ENCODE measurements around the gene GGPS1.
"Not testable (repeated sequence)": the region's sequence is repeated elsewhere in the genome, so short reads cannot be mapped to it uniquely, and the experiment has no call there.

Gene GGPS1

GRCh38 chr1:235307158-235308124 is 20.9 kb upstream of the GGPS1 start:
- H3K9ac ChIP-seq (ENCODE audit: low read depth, low read length): no peak overlapping the region
- no peak overlapping the region for H3K4me3 ChIP-seq (ENCODE audit: low read length)

GRCh38 chr1:235309206-235309605 is 19.2 kb upstream of the GGPS1 start:
- not testable (repeated sequence) for H3K27me3 ChIP-seq (ENCODE audit: insufficient read depth, low read length); H3K27ac ChIP-seq (ENCODE audit: low read length); H3K4me1 ChIP-seq (ENCODE audit: insufficient read depth, low read length); H3K9ac ChIP-seq (ENCODE audit: low read depth, low read length); H3K4me3 ChIP-seq (ENCODE audit: low read length); H3K9me3 ChIP-seq (ENCODE audit: insufficient read depth, low read depth, low read length)
- H3K36me3 ChIP-seq (ENCODE audit: insufficient read depth, low read depth, low read length): peaks cover 22% of the 10 kb centered on the region; the same call in 1 of the 2 replicates

More at GRCh38 chr1:235307158-235308124, 20.9 kb upstream of the GGPS1 start:
- Histone ChIP-seq H3K27me3 (ENCODE audit: insufficient read depth, low read length) (no peaks in the 10 kb centered on the region), H3K27ac (ENCODE audit: low read length) (no peak overlapping the region), H3K36me3 (ENCODE audit: insufficient read depth, low read depth, low read length) (peaks cover 22% of the 10 kb centered on the region; the same call in 1 of the 2 replicates), H3K4me1 (ENCODE audit: insufficient read depth, low read length) (no peaks in the 10 kb centered on the region), H3K9me3 (ENCODE audit: insufficient read depth, low read depth, low read length) (no peaks in the 10 kb centered on the region)

GRCh38 chr1:235313262-235313661 is 15.1 kb upstream of the GGPS1 start:
- Histone ChIP-seq H3K9me3 (ENCODE audit: insufficient read depth, low read depth, low read length) (no peaks in the 10 kb centered on the region), H3K4me3 (ENCODE audit: low read length) (no peak overlapping the region), H3K27ac (ENCODE audit: low read length) (no peak overlapping the region), H3K4me1 (ENCODE audit: insufficient read depth, low read length) (no peaks in the 10 kb centered on the region; the same call in 1 of the 2 replicates), H3K36me3 (ENCODE audit: insufficient read depth, low read depth, low read length) (peaks cover 27% of the 10 kb centered on the region; the same call in 1 of the 2 replicates), H3K27me3 (ENCODE audit: insufficient read depth, low read length) (no peaks in the 10 kb centered on the region), H3K9ac (ENCODE audit: low read depth, low read length) (no peak overlapping the region)

- Histone ChIP-seq H3K4me3 (ENCODE audit: low read length) (no peak overlapping the region), H3K27me3 (ENCODE audit: insufficient read depth, low read length) (no peaks in the 10 kb centered on the region), H3K4me1 (ENCODE audit: insufficient read depth, low read length) (no peaks in the 10 kb centered on the region; the same call in 1 of the 2 replicates), H3K27ac (ENCODE audit: low read length) (no peak overlapping the region), H3K9me3 (ENCODE audit: insufficient read depth, low read depth, low read length) (no peaks in the 10 kb centered on the region), H3K9ac (ENCODE audit: low read depth, low read length) (no peak overlapping the region), H3K36me3 (ENCODE audit: insufficient read depth, low read depth, low read length) (peaks cover 33% of the 10 kb centered on the region; the same call in 1 of the 2 replicates)
Measured at GRCh38 chr1:235313931-235314678, 14.3 kb upstream of the GGPS1 start.

- H3K9me3 ChIP-seq (ENCODE audit: insufficient read depth, low read depth, low read length): no peaks in the 10 kb centered on the region
- no peaks in the 10 kb centered on the region; the same call in 1 of the 2 replicates for H3K4me1 ChIP-seq (ENCODE audit: insufficient read depth, low read length)
- peaks cover 37% of the 10 kb centered on the region for H3K36me3 ChIP-seq (ENCODE audit: insufficient read depth, low read depth, low read length)
- H3K27me3 ChIP-seq (ENCODE audit: insufficient read depth, low read length): no peaks in the 10 kb centered on the region
- H3K27ac ChIP-seq (ENCODE audit: low read length): no peak overlapping the region
- H3K4me3 ChIP-seq (ENCODE audit: low read length): no peak overlapping the region
- H3K9ac ChIP-seq (ENCODE audit: low read depth, low read length): no peak overlapping the region
Measured at GRCh38 chr1:235315173-235315572, 13.2 kb upstream of the GGPS1 start.

- H3K27ac ChIP-seq (ENCODE audit: low read length): no peak overlapping the region
- H3K4me1 ChIP-seq (ENCODE audit: insufficient read depth, low read length): no peaks in the 10 kb centered on the region; the same call in 1 of the 2 replicates
- no peak overlapping the region for H3K4me3 ChIP-seq (ENCODE audit: low read length)
- no peak overlapping the region for H3K9ac ChIP-seq (ENCODE audit: low read depth, low read length)
- H3K9me3 ChIP-seq (ENCODE audit: insufficient read depth, low read depth, low read length): no peaks in the 10 kb centered on the region
- no peaks in the 10 kb centered on the region for H3K27me3 ChIP-seq (ENCODE audit: insufficient read depth, low read length)
- H3K36me3 ChIP-seq (ENCODE audit: insufficient read depth, low read depth, low read length): peaks cover 37% of the 10 kb centered on the region
Measured at GRCh38 chr1:235315735-235316134, 12.6 kb upstream of the GGPS1 start.

- Histone ChIP-seq H3K9ac (ENCODE audit: low read depth, low read length) (no peak overlapping the region), H3K4me1 (ENCODE audit: insufficient read depth, low read length) (no peaks in the 10 kb centered on the region; the same call in 1 of the 2 replicates), H3K36me3 (ENCODE audit: insufficient read depth, low read depth, low read length) (peaks cover 33% of the 10 kb centered on the region), H3K4me3 (ENCODE audit: low read length) (no peak overlapping the region), H3K27me3 (ENCODE audit: insufficient read depth, low read length) (no peaks in the 10 kb centered on the region), H3K9me3 (ENCODE audit: insufficient read depth, low read depth, low read length) (no peaks in the 10 kb centered on the region), H3K27ac (ENCODE audit: low read length) (no peak overlapping the region)
Measured at GRCh38 chr1:235317168-235317567, 11.2 kb upstream of the GGPS1 start.

- Histone ChIP-seq H3K36me3 (ENCODE audit: insufficient read depth, low read depth, low read length) (peaks cover 42% of the 10 kb centered on the region), H3K27ac (ENCODE audit: low read length) (no peak overlapping the region), H3K4me1 (ENCODE audit: insufficient read depth, low read length) (no peaks in the 10 kb centered on the region; the same call in 1 of the 2 replicates), H3K4me3 (ENCODE audit: low read length) (no peak overlapping the region), H3K9me3 (ENCODE audit: insufficient read depth, low read depth, low read length) (no peaks in the 10 kb centered on the region), H3K27me3 (ENCODE audit: insufficient read depth, low read length) (no peaks in the 10 kb centered on the region), H3K9ac (ENCODE audit: low read depth, low read length) (no peak overlapping the region)
Measured at GRCh38 chr1:235319255-235319654, 9.1 kb upstream of the GGPS1 start.

GRCh38 chr1:235320521-235321179 is 7.7 kb upstream of the GGPS1 start:
- Histone ChIP-seq H3K9ac (ENCODE audit: low read depth, low read length) (no peak overlapping the region), H3K4me1 (ENCODE audit: insufficient read depth, low read length) (peaks cover 4% of the 10 kb centered on the region; the same call in 1 of the 2 replicates), H3K4me3 (ENCODE audit: low read length) (no peak overlapping the region), H3K36me3 (ENCODE audit: insufficient read depth, low read depth, low read length) (peaks cover 54% of the 10 kb centered on the region), H3K27ac (ENCODE audit: low read length) (no peak overlapping the region), H3K27me3 (ENCODE audit: insufficient read depth, low read length) (no peaks in the 10 kb centered on the region), H3K9me3 (ENCODE audit: insufficient read depth, low read depth, low read length) (no peaks in the 10 kb centered on the region)

GRCh38 chr1:235324296-235324695 is 4.1 kb upstream of the GGPS1 start:
- Histone ChIP-seq H3K36me3 (ENCODE audit: insufficient read depth, low read depth, low read length) (peaks cover 46% of the 10 kb centered on the region), H3K9ac (ENCODE audit: low read depth, low read length) (no peak overlapping the region), H3K9me3 (ENCODE audit: insufficient read depth, low read depth, low read length) (no peaks in the 10 kb centered on the region), H3K4me1 (ENCODE audit: insufficient read depth, low read length) (peaks cover 11% of the 10 kb centered on the region; the same call in 1 of the 2 replicates), H3K27ac (ENCODE audit: low read length) (no peak overlapping the region), H3K4me3 (ENCODE audit: low read length) (no peak overlapping the region), H3K27me3 (ENCODE audit: insufficient read depth, low read length) (no peaks in the 10 kb centered on the region)

- Histone ChIP-seq H3K4me3 (ENCODE audit: low read length) (peak overlapping the region; percentile 94), H3K27ac (ENCODE audit: low read length) (no peak overlapping the region), H3K27me3 (ENCODE audit: insufficient read depth, low read length) (no peaks in the 10 kb centered on the region), H3K36me3 (ENCODE audit: insufficient read depth, low read depth, low read length) (peaks cover 43% of the 10 kb centered on the region), H3K4me1 (ENCODE audit: insufficient read depth, low read length) (peaks cover 15% of the 10 kb centered on the region; the same call in 1 of the 2 replicates), H3K9me3 (ENCODE audit: insufficient read depth, low read depth, low read length) (no peaks in the 10 kb centered on the region), H3K9ac (ENCODE audit: low read depth, low read length) (peak overlapping the region; percentile 95; the same call in 1 of the 2 replicates)
Measured at GRCh38 chr1:235325139-235325538, 3.2 kb upstream of the GGPS1 start.
